HG02970 (cell line): ENCODE data around the gene ONECUT3.

Source experiments
- ATAC-seq: cut with Tn5 transposase; IDR thresholded peaks from one replicate; pipeline ENCODE4 v1.9.1; 2021; ENCODE audit warnings: mild to moderate bottlenecking, moderate library complexity, moderate number of reproducible peaks; ENCODE audit not compliant: unreplicated experiment, low FRiP score

ONECUT3 gene

GRCh38 chr19:1826557-1827521 lies 73.5 kb downstream of the ONECUT3 start:
- ATAC-seq, result no peak

GRCh38 chr19:1827566-1828278 lies 74.4 kb downstream of the ONECUT3 start:
- ATAC-seq, result no peak

- ATAC-seq, result no peak
Observed at GRCh38 chr19:1828279-1829238, 75.3 kb downstream of the ONECUT3 start.

- no peak for ATAC-seq
Observed at GRCh38 chr19:1829958-1830357, 76.7 kb downstream of the ONECUT3 start.

- ATAC-seq, result no peak
Observed at GRCh38 chr19:1830568-1830967, 77.3 kb downstream of the ONECUT3 start.
